HS-5 (cell line): ENCODE results near the gene COLGALT1.

Source experiments
- DNase-seq: peaks from one replicate; pipeline ENCODE4 v3.0.0-alpha.2; 2012; ENCODE audit warnings: low read depth

COLGALT1 gene

GRCh38 chr19:17623224-17623935, 67.9 kb downstream of the COLGALT1 start:
- DNase-seq: no peak

GRCh38 chr19:17624314-17624991, 69.0 kb downstream of the COLGALT1 start:
- DNase-seq: no peak

GRCh38 chr19:17625043-17625442, 69.6 kb downstream of the COLGALT1 start:
- no peak for DNase-seq

- DNase-seq: no peak
These were observed 70.5 kb downstream of the COLGALT1 start for GRCh38 chr19:17625980-17626379.

- DNase-seq: no peak
These were observed 71.1 kb downstream of the COLGALT1 start for GRCh38 chr19:17626456-17627015.

GRCh38 chr19:17627161-17627560, 71.7 kb downstream of the COLGALT1 start:
- no peak for DNase-seq

GRCh38 chr19:17627921-17628320, 72.5 kb downstream of the COLGALT1 start:
- DNase-seq: no peak

GRCh38 chr19:17629760-17630159, 74.3 kb downstream of the COLGALT1 start:
- DNase-seq: no peak

- no peak for DNase-seq
These were observed 77.1 kb downstream of the COLGALT1 start for GRCh38 chr19:17632577-17632976.
